HepG2 (cell line): ENCODE measurements around the gene CBX2. TPM values are rescaled to one million over a fixed set of nuclear protein-coding genes. Genes with fewer than 3 reads are reported as not detected.

Experiments
- FOXK2 ChIP-seq: fragments of 450-650 bp; IDR thresholded peaks from 2 replicates; pipeline ENCODE4 v1.6.1; 2016
- JUNB ChIP-seq: sonication (generic); formaldehyde crosslinking; IDR thresholded peaks from 2 replicates; pipeline ENCODE4 v1.8.0; 2022; ENCODE audit warnings: missing genetic modification reagents, mild to moderate bottlenecking, borderline replicate concordance
- MTA3 ChIP-seq: sonication (generic); formaldehyde crosslinking; IDR thresholded peaks from 2 replicates; pipeline ENCODE4 v1.4.0; 2020; ENCODE audit warnings: missing genetic modification reagents
- PHB2 ChIP-seq: fragments of 450-650 bp; IDR thresholded peaks from 2 replicates; pipeline ENCODE4 v1.6.1; 2018; ENCODE audit not compliant: partially characterized antibody
- PITX1 ChIP-seq: sonication (generic); formaldehyde crosslinking; IDR thresholded peaks from 2 replicates; pipeline ENCODE4 v1.5.1; 2020; ENCODE audit warnings: mild to moderate bottlenecking, missing genetic modification reagents
- RARA ChIP-seq: IDR thresholded peaks from 2 replicates; pipeline ENCODE4 v1.6.1; 2016; ENCODE audit warnings: missing genetic modification reagents, missing compliant biosample characterization
- TRIM24 ChIP-seq: sonication (generic); formaldehyde crosslinking; IDR thresholded peaks from 2 replicates; pipeline ENCODE4 v1.8.0; 2022; ENCODE audit warnings: mild to moderate bottlenecking, missing genetic modification reagents
- ZKSCAN1 ChIP-seq: fragments of 150-350 bp; IDR thresholded peaks from 2 replicates; pipeline ENCODE4 v1.6.1; 2014; ENCODE audit warnings: low read length
- polyA plus RNA-seq, 8 experiments: library from polyadenylated mRNA; depleted of rRNA in 3 of 8; stranded (reverse) in 7 of 8; unstranded in 1 of 8; fragments of >200 nt; fragmentation: Illumina TruSeq in 4 of 8; extraction: Trizol in 4 of 8; gene quantifications; 2 replicates each; pipeline versions ENCODE4 v1.2.1 to v1.2.3, GENCODE V29; 2011 to 2016; ENCODE audit warnings: low read depth in 4 of 8, missing spikeins in 1 of 8, mixed read lengths in 1 of 8; ENCODE audit not compliant: insufficient read depth in 1 of 8
- total RNA-seq, 5 experiments: library from RNA; depleted of rRNA; stranded (reverse); fragments of >200 nt; fragmentation: Illumina TruSeq; extraction: Trizol; gene quantifications; 2 replicates each; pipeline ENCODE4 v1.2.3, GENCODE V29; 2016; ENCODE audit warnings: low read depth in 1 of 5
- TF ChIP-seq, protein P1 (sequence below): IDR thresholded peaks from 2 replicates; pipeline ENCODE4 v1.6.1; 2016; ENCODE audit warnings: low read depth, borderline replicate concordance
- TF ChIP-seq, protein P2 (sequence below): sonication (generic); formaldehyde crosslinking; IDR thresholded peaks from 2 replicates; pipeline ENCODE4 v1.5.1; 2020; ENCODE audit warnings: missing genetic modification reagents, mild to moderate bottlenecking, borderline replicate concordance
- TF ChIP-seq, protein P3 (sequence below): sonication (generic); formaldehyde crosslinking; conservative IDR thresholded peaks from 2 replicates; pipeline ENCODE4 v1.8.0; 2022; ENCODE audit warnings: low read depth, missing genetic modification reagents
- TF ChIP-seq, protein P4 (sequence below): sonication (generic); formaldehyde crosslinking; IDR thresholded peaks from 2 replicates; pipeline ENCODE4 v1.4.0; 2020; ENCODE audit warnings: missing genetic modification reagents, borderline replicate concordance
- TF ChIP-seq, protein P5 (sequence below): fragments of 450-650 bp; IDR thresholded peaks from 2 replicates; pipeline ENCODE4 v1.6.1; 2017; ENCODE audit warnings: mild to moderate bottlenecking
- TF ChIP-seq, protein P6 (sequence below): sonication (generic); formaldehyde crosslinking; IDR thresholded peaks from 2 replicates; pipeline ENCODE4 v1.5.1; 2020; ENCODE audit warnings: mild to moderate bottlenecking, moderate library complexity, missing genetic modification reagents

Gene CBX2
- total and polyA plus RNA-seq, 2 of the 13 experiments (the other 11 are each of a cell fraction or from before 2014, with no cell fraction given), result 14.5 to 31.1 TPM

DNA sequence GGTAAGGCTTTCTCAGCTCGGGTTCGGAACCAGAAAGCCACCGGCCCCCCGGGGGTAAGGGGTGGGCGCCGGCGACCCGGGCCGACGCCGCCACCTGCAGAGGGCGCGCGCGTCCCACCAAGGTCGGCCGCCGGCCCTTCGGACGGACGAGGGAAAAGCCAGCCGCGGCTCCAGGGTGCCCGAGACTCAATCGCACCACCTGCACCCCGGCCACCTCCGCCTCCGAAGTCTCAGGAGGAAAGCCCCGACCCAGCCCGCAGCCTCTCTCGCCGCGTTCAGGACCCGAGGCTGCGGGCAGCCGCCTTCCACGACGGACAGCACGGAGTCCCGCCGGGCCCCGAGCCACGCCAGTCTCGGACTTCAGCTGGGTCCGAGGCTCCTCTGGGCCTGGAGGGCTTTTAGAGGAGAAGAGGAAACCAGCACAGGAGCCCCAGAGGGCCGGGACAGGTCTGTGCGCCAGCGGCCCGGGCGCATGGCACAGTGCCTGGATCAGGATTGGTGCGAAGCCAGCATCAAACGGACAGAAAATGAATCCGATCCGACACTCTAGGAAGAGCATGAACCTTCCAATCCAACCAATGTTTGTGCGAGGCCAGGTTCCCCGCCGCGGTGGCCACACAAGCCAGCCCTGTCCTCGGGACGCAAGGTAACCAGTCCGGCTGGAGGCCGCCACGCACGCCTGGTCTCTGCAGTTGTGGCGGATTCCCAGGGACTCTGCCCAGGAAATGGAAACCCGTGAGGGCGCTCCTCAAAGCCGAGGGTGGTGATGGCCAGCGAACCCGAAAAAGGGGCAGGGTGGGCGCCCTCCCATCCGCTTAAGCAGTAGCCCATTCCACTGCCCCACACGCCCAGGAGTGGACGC, 12.2 kb downstream of the CBX2 start (continued):
- TF ChIP-seq FOXK2 (no peak), JUNB (CRISPR knock-in tag) (no peak), RARA (no peak), PITX1 (CRISPR knock-in tag) (no peak), TRIM24 (no peak), ZKSCAN1 (no peak), PHB2 (no peak), MTA3 (no peak)
- TF ChIP-seq, protein P1, sequence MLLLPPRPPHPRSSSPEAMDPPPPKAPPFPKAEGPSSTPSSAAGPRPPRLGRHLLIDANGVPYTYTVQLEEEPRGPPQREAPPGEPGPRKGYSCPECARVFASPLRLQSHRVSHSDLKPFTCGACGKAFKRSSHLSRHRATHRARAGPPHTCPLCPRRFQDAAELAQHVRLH (CRISPR knock-in tag), result no peak
- TF ChIP-seq, protein P2, sequence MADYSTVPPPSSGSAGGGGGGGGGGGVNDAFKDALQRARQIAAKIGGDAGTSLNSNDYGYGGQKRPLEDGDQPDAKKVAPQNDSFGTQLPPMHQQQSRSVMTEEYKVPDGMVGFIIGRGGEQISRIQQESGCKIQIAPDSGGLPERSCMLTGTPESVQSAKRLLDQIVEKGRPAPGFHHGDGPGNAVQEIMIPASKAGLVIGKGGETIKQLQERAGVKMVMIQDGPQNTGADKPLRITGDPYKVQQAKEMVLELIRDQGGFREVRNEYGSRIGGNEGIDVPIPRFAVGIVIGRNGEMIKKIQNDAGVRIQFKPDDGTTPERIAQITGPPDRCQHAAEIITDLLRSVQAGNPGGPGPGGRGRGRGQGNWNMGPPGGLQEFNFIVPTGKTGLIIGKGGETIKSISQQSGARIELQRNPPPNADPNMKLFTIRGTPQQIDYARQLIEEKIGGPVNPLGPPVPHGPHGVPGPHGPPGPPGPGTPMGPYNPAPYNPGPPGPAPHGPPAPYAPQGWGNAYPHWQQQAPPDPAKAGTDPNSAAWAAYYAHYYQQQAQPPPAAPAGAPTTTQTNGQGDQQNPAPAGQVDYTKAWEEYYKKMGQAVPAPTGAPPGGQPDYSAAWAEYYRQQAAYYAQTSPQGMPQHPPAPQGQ, result no peak
- TF ChIP-seq, protein P3, sequence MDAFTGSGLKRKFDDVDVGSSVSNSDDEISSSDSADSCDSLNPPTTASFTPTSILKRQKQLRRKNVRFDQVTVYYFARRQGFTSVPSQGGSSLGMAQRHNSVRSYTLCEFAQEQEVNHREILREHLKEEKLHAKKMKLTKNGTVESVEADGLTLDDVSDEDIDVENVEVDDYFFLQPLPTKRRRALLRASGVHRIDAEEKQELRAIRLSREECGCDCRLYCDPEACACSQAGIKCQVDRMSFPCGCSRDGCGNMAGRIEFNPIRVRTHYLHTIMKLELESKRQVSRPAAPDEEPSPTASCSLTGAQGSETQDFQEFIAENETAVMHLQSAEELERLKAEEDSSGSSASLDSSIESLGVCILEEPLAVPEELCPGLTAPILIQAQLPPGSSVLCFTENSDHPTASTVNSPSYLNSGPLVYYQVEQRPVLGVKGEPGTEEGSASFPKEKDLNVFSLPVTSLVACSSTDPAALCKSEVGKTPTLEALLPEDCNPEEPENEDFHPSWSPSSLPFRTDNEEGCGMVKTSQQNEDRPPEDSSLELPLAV (CRISPR knock-in tag), result no peak
- TF ChIP-seq, protein P4, sequence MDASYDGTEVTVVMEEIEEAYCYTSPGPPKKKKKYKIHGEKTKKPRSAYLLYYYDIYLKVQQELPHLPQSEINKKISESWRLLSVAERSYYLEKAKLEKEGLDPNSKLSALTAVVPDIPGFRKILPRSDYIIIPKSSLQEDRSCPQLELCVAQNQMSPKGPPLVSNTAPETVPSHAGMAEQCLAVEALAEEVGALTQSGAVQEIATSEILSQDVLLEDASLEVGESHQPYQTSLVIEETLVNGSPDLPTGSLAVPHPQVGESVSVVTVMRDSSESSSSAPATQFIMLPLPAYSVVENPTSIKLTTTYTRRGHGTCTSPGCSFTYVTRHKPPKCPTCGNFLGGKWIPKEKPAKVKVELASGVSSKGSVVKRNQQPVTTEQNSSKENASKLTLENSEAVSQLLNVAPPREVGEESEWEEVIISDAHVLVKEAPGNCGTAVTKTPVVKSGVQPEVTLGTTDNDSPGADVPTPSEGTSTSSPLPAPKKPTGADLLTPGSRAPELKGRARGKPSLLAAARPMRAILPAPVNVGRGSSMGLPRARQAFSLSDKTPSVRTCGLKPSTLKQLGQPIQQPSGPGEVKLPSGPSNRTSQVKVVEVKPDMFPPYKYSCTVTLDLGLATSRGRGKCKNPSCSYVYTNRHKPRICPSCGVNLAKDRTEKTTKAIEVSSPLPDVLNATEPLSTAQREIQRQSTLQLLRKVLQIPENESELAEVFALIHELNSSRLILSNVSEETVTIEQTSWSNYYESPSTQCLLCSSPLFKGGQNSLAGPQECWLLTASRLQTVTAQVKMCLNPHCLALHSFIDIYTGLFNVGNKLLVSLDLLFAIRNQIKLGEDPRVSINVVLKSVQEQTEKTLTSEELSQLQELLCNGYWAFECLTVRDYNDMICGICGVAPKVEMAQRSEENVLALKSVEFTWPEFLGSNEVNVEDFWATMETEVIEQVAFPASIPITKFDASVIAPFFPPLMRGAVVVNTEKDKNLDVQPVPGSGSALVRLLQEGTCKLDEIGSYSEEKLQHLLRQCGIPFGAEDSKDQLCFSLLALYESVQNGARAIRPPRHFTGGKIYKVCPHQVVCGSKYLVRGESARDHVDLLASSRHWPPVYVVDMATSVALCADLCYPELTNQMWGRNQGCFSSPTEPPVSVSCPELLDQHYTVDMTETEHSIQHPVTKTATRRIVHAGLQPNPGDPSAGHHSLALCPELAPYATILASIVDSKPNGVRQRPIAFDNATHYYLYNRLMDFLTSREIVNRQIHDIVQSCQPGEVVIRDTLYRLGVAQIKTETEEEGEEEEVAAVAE (CRISPR knock-in tag), result no peak
- TF ChIP-seq, protein P5, sequence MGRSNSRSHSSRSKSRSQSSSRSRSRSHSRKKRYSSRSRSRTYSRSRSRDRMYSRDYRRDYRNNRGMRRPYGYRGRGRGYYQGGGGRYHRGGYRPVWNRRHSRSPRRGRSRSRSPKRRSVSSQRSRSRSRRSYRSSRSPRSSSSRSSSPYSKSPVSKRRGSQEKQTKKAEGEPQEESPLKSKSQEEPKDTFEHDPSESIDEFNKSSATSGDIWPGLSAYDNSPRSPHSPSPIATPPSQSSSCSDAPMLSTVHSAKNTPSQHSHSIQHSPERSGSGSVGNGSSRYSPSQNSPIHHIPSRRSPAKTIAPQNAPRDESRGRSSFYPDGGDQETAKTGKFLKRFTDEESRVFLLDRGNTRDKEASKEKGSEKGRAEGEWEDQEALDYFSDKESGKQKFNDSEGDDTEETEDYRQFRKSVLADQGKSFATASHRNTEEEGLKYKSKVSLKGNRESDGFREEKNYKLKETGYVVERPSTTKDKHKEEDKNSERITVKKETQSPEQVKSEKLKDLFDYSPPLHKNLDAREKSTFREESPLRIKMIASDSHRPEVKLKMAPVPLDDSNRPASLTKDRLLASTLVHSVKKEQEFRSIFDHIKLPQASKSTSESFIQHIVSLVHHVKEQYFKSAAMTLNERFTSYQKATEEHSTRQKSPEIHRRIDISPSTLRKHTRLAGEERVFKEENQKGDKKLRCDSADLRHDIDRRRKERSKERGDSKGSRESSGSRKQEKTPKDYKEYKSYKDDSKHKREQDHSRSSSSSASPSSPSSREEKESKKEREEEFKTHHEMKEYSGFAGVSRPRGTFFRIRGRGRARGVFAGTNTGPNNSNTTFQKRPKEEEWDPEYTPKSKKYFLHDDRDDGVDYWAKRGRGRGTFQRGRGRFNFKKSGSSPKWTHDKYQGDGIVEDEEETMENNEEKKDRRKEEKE, result no peak
- TF ChIP-seq, protein P6, sequence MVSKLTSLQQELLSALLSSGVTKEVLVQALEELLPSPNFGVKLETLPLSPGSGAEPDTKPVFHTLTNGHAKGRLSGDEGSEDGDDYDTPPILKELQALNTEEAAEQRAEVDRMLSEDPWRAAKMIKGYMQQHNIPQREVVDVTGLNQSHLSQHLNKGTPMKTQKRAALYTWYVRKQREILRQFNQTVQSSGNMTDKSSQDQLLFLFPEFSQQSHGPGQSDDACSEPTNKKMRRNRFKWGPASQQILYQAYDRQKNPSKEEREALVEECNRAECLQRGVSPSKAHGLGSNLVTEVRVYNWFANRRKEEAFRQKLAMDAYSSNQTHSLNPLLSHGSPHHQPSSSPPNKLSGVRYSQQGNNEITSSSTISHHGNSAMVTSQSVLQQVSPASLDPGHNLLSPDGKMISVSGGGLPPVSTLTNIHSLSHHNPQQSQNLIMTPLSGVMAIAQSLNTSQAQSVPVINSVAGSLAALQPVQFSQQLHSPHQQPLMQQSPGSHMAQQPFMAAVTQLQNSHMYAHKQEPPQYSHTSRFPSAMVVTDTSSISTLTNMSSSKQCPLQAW, result no peak
